Sigmoid colon (tissue), 7 donors: Measurements from ENCODE around the gene ANKRD13D. TPM values are rescaled to one million over a fixed set of nuclear protein-coding genes. Genes with fewer than 3 reads are reported as not detected.
A peak's percentile ranks its signal among the peaks of the same experiment; 100 is the strongest.

Source experiments
- DNase-seq: peaks from one replicate; pipeline ENCODE4 v3.0.0-alpha.2; 2019
- H3K27ac ChIP-seq, 4 donors: fragments of 200-600 bp; sonication (generic); one replicate each; pipeline ENCODE4 v1.5.1; 2016 to 2019; ENCODE audit warnings: mild to moderate bottlenecking in 1 of 4
- H3K27me3 ChIP-seq, 3 donors: fragments of 200-600 bp; sonication (generic); one replicate each; pipeline ENCODE4 v1.5.1; 2019; ENCODE audit warnings: mild to moderate bottlenecking in 1 of 3
- H3K36me3 ChIP-seq, 4 donors: fragments of 200-600 bp; sonication (generic); one replicate each; pipeline ENCODE4 v1.5.1; 2016 to 2019
- H3K4me1 ChIP-seq, 4 donors: fragments of 200-600 bp; sonication (generic); one replicate each; pipeline ENCODE4 v1.5.1; 2017 to 2019
- H3K4me3 ChIP-seq, 4 donors: fragments of 200-600 bp; sonication (generic); one replicate each; pipeline ENCODE4 v1.5.1; 2017 to 2019; ENCODE audit warnings: mild to moderate bottlenecking in 2 of 4, moderate library complexity in 1 of 4
- H3K9me3 ChIP-seq, 4 donors: fragments of 200-600 bp in 3 of 4; sonication (generic) in 3 of 4; one replicate each; pipeline versions ENCODE4 v1.5.1 to v1.6.1; 2013 to 2019
- CTCF ChIP-seq, 4 experiments: fragments of 450-650 bp in 3 of 4; fragments of 200-600 bp in 1 of 4; IDR thresholded peaks; one replicate each; pipeline ENCODE4 v1.5.1; 2016 to 2019; ENCODE audit warnings: antibody characterized with exemption in 4 of 4, mild to moderate bottlenecking in 3 of 4, moderate library complexity in 2 of 4
- EP300 ChIP-seq, 4 donors: sonication (generic); formaldehyde crosslinking; IDR thresholded peaks; one replicate each; pipeline ENCODE4 v1.6.1; 2017; ENCODE audit warnings: antibody characterized with exemption in 4 of 4
- POLR2A ChIP-seq, 2 donors: fragments of 450-650 bp; IDR thresholded peaks; one replicate each; pipeline ENCODE4 v1.6.1; 2016; ENCODE audit warnings: antibody characterized with exemption in 2 of 2, mild to moderate bottlenecking in 2 of 2, moderate library complexity in 2 of 2
- POLR2AphosphoS5 ChIP-seq, 4 donors: sonication (generic); formaldehyde crosslinking; IDR thresholded peaks; one replicate each; pipeline ENCODE4 v1.6.1; 2017; ENCODE audit warnings: antibody characterized with exemption in 4 of 4
- WGBS, 2 donors: extraction: QIAGEN DNeasy Blood & Tissue Kit; methylation state at CpG; one replicate each; pipeline ENCODE4 v1.1.7; 2013; 5-methylcytosine and 5-hydroxymethylcytosine counted together
- intact Hi-C: fragments of 100-400 bp; cut with DNase I; formaldehyde crosslinking; loops from one replicate; pipeline ENCODE4 v1.15.1; 2023
- polyA plus RNA-seq, 3 donors: library from polyadenylated mRNA; stranded (reverse); fragments of 200-250 nt; gene quantifications; one replicate each; pipeline ENCODE4 v1.2.3, GENCODE V29; 2013
- total RNA-seq, 4 donors: library from RNA; depleted of rRNA; stranded (reverse); fragments of >200 nt; gene quantifications; one replicate each; pipeline ENCODE4 v1.1.0, GENCODE V29; 2016
- donor health status: healthy with polysubstance abuse.
- donor health status: Bipolar disorder and iron deficiency.
- donor health status: healthy.

Gene ANKRD13D
- total and polyA plus RNA-seq, 7 donors = 9.0 to 45.7 (median 24.0) TPM

GRCh38 chr11:67300756-67301312 is 11.7 kb downstream of the ANKRD13D start:
- peaks cover 0 to 31% (median 24%) of the 10 kb centered on the region in 4 donors for H3K4me1 ChIP-seq
- no peak overlapping the region for H3K27ac ChIP-seq
- H3K27me3 ChIP-seq = no peaks in the 10 kb centered on the region
- intact Hi-C loops = no loop called here
- no peak for TF ChIP-seq POLR2AphosphoS5 (IDR thresholded peaks at IDR 0.05)
- no peak for TF ChIP-seq POLR2A (IDR thresholded peaks at IDR 0.05)
- H3K36me3 ChIP-seq = peaks cover 16 to 52% (median 30%) of the 10 kb centered on the region in 4 donors
- H3K4me3 ChIP-seq = no peak overlapping the region
- no peaks in the 10 kb centered on the region for H3K9me3 ChIP-seq
- 91 to 93% methylated on average over 22 of the region's 22 CpGs for WGBS, 2 donors
- DNase-seq = peak; percentile 60

- peak; percentile 67 for DNase-seq
- TF ChIP-seq POLR2A (IDR thresholded peaks at IDR 0.05) = no peak
- H3K4me1 ChIP-seq = peaks cover 0 to 31% (median 24%) of the 10 kb centered on the region in 4 donors
- H3K9me3 ChIP-seq = no peaks in the 10 kb centered on the region
- H3K4me3 ChIP-seq = no peak overlapping the region
- H3K27ac ChIP-seq = no peak overlapping the region
- intact Hi-C loops = no loop called here
- 88 to 92% methylated on average over 28 of the region's 28 CpGs for whole genome bisulfite sequencing, 2 donors
- peaks cover 16 to 51% (median 30%) of the 10 kb centered on the region in 4 donors for H3K36me3 ChIP-seq
- H3K27me3 ChIP-seq = no peaks in the 10 kb centered on the region
Observed at GRCh38 chr11:67301313-67301921, 12.3 kb downstream of the ANKRD13D start.

GRCh38 chr11:67301951-67302516 is 12.9 kb downstream of the ANKRD13D start:
- Histone ChIP-seq H3K27me3 (no peaks in the 10 kb centered on the region), H3K36me3 (peaks cover 12 to 46% (median 28%) of the 10 kb centered on the region in 4 donors), H3K4me3 (peak overlapping the region in 1 of 4 donors; percentile 95), H3K9me3 (no peaks in the 10 kb centered on the region), H3K4me1 (peaks cover 0 to 31% (median 24%) of the 10 kb centered on the region in 4 donors), H3K27ac (peak overlapping the region in 3 of 4 donors; percentile 71 to 77 (median 76))
- intact Hi-C loops = no loop called here
- no peak for TF ChIP-seq CTCF (IDR thresholded peaks at IDR 0.05)
- TF ChIP-seq POLR2AphosphoS5 (IDR thresholded peaks at IDR 0.05) = no peak
- TF ChIP-seq EP300 (IDR thresholded peaks at IDR 0.05) = no peak
- TF ChIP-seq POLR2A (IDR thresholded peaks at IDR 0.05) = peak in 1 of 2 donors; percentile 47
- DNase-seq = peak; percentile 68
- 16 to 59% methylated on average over 15 of the region's 15 CpGs for WGBS, 2 donors

GRCh38 chr11:67302571-67303131 is 13.5 kb downstream of the ANKRD13D start:
- Histone ChIP-seq H3K36me3 (peaks cover 12 to 46% (median 28%) of the 10 kb centered on the region in 4 donors), H3K4me1 (peaks cover 0 to 31% (median 24%) of the 10 kb centered on the region in 4 donors), H3K27me3 (no peaks in the 10 kb centered on the region), H3K4me3 (peak overlapping the region; percentile 54 to 98 (median 78)), H3K27ac (peak overlapping the region; percentile 69 to 77 (median 74)), H3K9me3 (no peaks in the 10 kb centered on the region)
- intact Hi-C loops = no loop called here
- WGBS, 2 donors = 5 to 28% methylated on average over 23 of the region's 23 CpGs
- no peak for TF ChIP-seq CTCF (IDR thresholded peaks at IDR 0.05)
- TF ChIP-seq POLR2AphosphoS5 (IDR thresholded peaks at IDR 0.05) = no peak
- no peak for TF ChIP-seq POLR2A (IDR thresholded peaks at IDR 0.05)
- TF ChIP-seq EP300 (IDR thresholded peaks at IDR 0.05) = no peak
- peak; percentile 80 for DNase-seq

- H3K36me3 ChIP-seq = peaks cover 12 to 44% (median 29%) of the 10 kb centered on the region in 4 donors
- H3K4me3 ChIP-seq = peak within 1 kb of the TSS; percentile 54 to 98 (median 78)
- H3K27ac ChIP-seq = peak within 1 kb of the TSS; percentile 69 to 77 (median 74)
- no peaks in the 10 kb centered on the region for H3K9me3 ChIP-seq
- no peaks in the 10 kb centered on the region for H3K27me3 ChIP-seq
- intact Hi-C loops = no loop called here
- no peak for TF ChIP-seq EP300 (IDR thresholded peaks at IDR 0.05)
- peak in 1 of 2 donors; percentile 41 for TF ChIP-seq POLR2A (IDR thresholded peaks at IDR 0.05)
- TF ChIP-seq CTCF (IDR thresholded peaks at IDR 0.05) = no peak
- peak in 3 of 4 donors; percentile 28 to 73 (median 71) for TF ChIP-seq POLR2AphosphoS5 (IDR thresholded peaks at IDR 0.05)
- DNase-seq = peak; percentile 84
- WGBS, 2 donors = 1 to 9% methylated on average over 65 of the region's 65 CpGs
- peaks cover 0 to 31% (median 24%) of the 10 kb centered on the region in 4 donors for H3K4me1 ChIP-seq
Observed at GRCh38 chr11:67303132-67303834, 14.2 kb downstream of the ANKRD13D start, which contains the start of gene SSH3. TSS of gene SSH3 (plus strand) at chr11:67303530. CDS start at chr11:67303626, 96 bp downstream.
